HG02678 (cell line): ENCODE results near the gene TGOLN2.
A peak's percentile ranks its signal among the peaks of the same experiment; 100 is the strongest.
"Not testable (repeated sequence)": the region's sequence is repeated elsewhere in the genome, so short reads cannot be mapped to it uniquely, and the experiment has no call there.

ENCODE experiments used
- ATAC-seq: cut with Tn5 transposase; IDR thresholded peaks from one replicate; pipeline ENCODE4 v1.9.1; 2021; ENCODE audit warnings: mild to moderate bottlenecking, moderate library complexity; ENCODE audit not compliant: unreplicated experiment

TGOLN2 gene

DNA sequence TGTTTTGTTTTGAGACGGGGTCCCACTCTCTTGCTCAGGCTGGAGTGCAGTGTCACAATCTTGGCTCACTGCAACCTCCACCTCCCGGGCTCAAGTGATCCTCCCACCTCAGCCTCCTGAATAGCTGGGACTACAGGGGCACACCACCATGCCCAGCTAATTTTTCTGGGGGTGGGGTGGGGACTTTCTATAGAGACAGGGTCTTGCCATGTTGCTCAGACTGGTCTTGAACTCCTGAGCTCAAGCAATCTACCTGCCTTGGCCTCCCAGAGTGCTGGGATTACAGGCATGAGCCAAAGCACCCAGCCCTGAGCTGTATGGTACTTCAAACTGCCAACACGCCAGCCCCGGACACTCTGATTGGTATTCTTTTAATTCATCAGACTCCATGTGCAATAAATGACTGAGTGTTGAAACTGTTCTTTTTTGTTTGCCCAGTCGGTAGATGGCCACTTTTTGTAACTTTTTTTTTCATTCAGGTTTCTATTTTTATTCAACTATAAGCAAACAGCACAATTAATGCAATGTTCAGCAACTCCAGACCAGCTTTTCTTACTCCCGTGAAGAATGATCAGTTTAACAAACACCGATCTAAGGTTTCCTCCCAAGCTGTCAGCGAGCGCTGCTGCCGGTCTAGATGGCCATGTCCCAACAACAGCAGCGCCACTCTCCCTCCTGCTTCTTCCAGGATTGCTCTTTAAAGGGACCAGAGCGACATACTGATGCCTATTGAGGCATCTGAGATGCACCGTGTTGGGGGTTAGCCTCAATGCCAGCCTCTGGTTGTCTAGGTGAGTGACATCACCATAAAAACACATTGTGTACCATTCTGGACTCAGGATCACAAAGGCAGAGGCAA is 12.5 kb upstream of the TGOLN2 start:
- ATAC-seq, result no peak

DNA sequence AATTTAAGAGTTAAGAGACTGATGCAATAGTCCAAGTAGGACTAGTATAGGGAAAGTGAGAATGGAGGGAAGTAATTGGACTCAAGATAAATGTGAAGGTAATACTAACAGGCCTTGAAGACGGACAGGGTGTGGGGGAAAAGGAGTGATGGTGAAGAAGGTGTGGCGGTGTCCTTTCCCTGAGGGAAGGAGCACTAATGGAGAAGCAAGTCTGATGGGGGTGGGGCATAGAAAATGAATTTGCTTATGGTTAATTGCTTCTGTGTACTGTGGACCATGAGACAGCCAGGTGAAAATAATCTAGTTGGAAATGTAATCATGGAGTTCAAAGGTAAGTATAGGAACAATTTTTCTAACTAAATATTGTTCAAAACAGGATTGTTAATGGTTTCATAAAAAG is 7.1 kb upstream of the TGOLN2 start:
- ATAC-seq, result no peak

DNA sequence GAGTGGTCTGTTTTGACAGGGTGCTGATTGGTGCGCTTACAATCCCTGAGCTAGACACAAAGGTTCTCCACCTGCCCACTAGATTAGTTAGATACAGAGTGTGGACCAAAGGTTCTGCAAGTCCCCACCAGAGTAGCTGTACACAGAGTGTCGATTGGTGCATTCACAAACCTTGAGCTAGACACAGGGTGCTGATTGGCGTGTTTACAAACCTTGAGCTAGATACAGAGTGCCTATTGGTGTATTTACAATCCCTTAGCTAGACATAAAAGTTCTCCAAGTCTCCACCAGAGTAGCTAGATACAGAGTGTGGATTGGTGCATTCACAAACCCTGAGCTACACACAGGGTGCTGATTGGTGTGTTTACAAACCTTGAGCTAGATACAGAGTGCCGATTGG is 6.1 kb upstream of the TGOLN2 start:
- ATAC-seq, result not testable (repeated sequence)

DNA sequence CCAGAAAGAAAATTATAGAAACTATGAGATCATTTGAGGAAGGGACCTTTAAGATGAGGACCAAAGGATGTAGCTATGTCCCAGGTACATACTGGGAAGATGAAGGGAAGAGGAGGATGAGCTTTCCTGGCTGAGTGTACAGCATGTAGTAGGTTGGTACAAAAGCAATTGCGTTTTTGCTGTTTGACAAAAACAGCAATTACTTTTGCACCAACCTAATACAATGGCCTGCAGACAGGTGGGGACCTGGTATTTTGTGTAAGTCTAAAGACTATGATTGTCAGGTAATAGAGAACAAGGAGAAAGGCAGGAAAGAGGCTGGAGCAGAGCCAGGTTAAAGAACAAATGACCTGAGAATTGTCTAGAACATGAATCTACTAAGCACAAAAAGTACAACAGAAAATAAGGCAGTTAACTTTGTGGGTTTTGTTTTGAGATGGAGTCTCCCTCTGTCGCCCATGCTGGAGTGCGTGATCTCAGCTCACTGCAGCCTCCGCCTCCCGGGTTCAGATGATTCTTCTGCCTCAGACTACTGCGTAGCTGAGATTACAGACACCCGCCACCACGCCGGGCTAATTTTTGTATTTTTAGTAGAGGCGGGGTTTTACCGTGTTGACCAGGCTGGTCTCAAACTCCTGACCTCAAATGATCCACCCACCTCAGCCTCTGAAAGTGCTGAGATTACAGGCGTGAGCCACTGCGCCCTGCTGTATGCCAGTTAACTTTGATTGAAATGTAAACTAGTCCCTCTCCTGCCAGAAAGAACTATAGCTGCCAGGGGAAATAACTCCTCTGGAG is 3.2 kb upstream of the TGOLN2 start:
- no peak for ATAC-seq

DNA sequence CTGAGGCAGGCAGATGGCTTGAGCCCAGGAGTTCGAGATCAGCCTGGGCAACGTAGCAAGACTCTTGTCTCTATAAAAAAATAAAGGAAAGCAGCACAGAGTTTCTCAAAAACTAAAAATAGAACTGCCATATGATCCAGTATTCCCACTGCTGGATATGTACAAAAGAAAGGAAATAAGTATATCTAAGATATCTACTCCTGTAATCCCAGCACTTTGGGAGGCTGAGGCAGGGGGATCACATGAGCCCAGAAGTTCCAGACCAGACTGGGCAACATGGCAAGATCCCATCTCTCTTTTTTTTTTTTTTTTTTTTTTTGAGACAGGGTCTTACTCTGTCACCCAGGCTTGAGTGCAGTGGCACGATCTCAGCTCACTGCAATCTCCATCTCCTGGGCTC is 1.9 kb upstream of the TGOLN2 start:
- ATAC-seq, result not testable (repeated sequence)

DNA sequence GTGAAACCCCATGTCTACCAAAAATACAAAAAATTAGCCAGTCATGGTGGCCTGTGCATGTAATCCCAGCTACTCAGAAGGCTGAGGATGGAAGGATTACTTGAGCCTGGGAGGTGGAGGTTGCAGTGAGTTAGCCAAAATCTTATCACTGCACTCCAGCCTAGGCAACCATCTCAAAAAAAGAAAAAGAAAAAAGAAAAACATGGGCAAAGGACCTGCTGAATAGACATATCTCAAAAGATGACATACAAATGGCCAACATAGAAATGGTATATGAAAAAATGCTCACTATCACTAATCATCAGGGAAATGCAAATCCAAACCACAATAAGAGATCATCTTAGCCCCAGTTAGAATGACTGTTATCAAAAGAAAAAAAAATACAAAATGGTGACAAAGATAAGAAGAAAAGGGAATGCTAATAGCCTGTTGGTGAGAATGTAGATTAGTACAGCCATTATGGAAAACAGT is 1.4 kb upstream of the TGOLN2 start:
- no peak for ATAC-seq

DNA sequence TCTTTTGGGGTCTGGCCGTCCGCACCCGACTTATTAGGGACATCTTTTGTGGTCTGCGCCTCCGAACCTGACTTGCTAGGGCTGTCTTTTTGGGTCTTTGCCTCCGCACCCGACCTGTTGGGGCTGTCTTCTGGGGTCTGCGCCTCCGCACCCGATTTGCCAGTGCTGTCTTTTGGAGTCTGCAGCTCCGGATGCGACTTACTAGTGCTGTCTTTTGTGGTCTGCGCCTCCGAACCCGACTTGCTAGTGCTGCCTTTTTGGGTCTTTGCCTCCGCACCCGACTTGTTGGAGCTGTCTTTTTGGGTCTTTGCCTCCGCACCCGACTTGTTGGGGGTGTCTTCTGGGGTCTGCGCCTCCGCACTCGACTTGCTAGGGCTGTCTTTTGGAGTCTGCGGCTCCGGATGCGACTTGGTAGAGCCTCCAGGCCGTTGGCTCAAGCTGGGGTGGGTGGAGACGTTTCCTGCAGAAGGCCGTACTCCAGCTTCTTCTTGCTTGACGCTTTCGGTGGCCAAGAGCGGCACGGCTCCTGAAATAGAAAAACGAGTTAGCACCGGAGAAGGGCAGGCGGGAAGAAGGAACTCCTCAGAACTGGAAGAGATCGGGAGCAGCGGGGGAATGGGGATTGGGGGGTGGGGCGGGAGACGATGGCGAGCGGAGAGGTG is 498 bp downstream of the TGOLN2 start:
- peak; percentile 39 for ATAC-seq

DNA sequence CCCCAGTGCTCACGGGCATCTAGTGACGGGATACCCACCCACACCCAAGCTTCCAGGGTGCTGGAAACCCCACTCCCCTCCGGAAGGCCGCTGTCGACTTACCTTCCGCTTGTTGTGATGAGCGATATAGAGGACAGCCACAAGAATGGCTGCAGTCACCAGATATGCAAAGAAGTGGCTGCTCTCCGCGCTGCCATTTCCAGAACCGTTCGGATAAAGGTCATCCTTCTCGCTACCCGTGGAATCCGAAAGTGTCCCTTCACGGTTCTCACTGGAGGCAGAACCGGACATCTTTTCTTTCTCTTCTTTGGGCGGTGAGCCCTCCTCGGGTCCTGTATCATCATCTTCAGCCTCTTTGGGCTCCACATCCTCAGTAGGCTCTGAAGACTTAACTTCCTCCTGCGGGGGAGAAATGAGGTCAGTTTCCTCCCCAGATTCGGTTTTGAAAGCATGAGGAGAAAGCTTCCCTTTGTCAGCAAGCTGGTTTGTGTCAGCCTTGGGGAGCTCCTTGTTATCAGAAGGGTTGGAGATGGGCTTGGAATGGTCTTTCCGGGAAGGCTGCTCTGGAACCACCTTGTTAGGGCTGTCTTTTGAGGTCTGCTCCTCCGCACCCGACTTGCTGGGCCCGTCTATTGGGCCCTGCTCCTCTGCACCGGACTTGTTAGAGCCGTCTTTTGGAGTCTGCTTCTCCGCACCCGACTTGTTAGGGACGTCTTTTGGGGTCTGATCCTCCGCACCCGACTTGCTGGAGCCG is 1.2 kb downstream of the TGOLN2 start:
- peak; percentile 24 for ATAC-seq

DNA sequence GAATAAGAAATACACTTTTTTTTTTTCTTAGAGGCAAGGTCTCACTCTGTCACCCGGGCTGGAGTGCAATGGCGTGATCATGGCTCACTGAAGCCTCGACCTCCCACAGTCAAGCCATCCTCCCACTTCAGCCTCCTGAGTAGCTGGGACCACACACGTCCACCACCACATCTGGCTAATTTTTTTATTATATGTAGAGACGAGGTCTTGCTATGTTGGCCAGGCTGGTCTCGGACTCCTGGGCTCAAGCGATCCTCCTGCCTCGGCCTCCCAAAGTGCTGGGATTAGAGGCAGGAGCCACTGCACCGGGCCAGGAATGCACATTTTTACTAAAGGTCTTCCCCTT is 2.4 kb downstream of the TGOLN2 start:
- ATAC-seq, result no peak

DNA sequence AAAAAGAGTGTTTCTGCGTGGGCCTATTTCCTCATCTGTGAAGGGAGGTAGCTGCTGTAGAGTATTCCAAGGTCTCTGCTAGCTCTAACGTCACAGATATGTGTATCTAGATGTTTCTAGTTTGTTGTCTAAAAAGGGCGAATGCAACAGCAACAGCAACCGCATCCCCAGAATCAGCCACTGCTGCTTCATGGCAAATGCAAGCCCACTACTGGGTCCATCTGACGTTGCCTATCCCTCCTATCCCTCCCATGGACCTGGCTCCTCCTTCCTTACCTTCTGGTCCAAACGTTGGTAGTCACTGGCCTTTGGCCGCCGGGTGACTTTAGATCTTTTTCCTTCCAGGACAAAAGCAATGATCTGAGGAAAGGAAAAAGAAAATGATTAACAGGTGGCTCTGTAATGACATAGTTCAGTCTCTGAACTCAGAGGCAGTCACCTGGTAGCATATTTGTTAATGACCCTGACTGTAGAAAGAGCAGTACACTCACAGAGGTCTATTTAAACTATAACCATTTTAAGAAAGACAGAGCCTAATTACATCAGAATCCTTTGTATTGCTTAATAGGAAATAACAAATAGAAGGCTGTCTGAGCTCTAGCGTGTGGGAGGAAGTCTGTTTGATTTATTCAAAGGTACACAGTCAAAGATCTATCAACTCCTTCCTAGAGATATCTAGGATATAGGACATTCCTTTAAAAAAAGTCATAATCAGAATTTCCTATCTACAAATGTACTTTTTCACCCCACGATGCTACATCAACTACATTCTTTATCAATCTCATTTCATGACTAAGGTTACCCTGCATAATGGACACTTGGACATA is 2.9 kb downstream of the TGOLN2 start:
- ATAC-seq, result no peak

DNA sequence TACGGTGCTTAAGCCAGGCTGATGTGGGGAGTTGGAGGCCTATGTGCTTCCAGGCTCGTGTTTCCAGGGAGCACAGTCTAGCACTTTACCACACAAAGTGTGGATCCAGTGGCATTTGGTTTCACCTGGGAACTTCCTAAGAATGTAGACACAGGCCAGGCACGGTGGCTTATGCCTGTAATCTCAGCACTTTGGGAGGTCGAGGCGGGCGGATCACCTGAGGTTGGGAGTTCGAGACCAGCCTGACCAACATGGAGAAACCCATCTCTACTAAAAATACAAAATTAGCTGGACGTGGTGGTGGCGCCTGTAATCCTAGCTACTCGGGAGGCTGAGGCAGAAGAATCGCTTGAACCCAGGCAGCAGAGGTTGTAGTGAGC is 3.8 kb downstream of the TGOLN2 start:
- not testable (repeated sequence) for ATAC-seq

DNA sequence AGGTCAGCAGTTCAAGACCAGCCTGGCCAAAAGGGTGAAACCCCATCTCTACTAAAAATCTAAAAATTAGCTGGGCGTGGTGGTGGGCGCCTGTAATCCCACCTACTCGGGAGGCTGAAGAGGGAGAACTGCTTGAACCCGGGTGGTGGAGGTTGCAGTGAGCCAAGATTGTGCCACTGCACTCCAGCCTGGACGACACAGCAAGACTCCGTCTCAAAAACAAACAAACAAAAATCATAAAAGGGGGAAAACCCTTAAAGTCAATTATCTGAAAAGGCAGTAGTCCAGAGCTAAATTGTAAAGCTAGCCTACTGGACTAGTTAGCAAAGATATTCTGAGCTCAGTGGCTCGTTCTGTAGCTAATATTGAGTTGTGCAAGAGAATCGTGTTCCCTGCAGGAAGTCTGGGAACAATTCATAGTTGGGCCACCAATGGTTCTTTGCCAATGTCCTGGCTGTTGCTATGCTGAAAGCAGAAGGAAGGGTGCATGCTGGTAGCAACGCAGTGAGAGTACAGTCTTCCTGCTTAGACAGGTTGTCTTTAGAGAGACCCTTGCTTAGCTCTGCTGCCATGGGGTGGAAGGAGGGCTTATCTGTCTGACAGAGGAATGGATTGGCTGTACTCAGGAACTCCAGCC is 4.3 kb downstream of the TGOLN2 start:
- ATAC-seq, result no peak

DNA sequence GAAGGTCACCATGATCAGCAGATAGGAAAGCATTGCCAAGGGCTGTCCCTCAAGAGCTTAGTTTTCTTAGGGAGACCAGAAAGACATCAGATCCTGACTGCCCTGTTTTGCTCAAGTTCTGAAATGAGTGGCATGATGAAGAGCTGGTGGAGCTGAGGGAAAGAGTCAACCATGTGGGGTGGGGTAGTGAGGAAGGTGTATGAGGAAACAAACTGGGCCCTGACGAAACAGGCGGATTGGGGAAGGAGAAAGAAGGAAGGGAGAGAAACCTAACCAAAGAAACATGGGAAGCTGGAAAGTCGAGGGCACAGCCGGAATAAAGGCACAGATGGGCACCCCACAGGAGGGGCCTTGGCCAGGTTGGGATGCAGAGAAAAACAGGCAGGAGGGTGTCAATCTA is 8.0 kb downstream of the TGOLN2 start:
- no peak for ATAC-seq

DNA sequence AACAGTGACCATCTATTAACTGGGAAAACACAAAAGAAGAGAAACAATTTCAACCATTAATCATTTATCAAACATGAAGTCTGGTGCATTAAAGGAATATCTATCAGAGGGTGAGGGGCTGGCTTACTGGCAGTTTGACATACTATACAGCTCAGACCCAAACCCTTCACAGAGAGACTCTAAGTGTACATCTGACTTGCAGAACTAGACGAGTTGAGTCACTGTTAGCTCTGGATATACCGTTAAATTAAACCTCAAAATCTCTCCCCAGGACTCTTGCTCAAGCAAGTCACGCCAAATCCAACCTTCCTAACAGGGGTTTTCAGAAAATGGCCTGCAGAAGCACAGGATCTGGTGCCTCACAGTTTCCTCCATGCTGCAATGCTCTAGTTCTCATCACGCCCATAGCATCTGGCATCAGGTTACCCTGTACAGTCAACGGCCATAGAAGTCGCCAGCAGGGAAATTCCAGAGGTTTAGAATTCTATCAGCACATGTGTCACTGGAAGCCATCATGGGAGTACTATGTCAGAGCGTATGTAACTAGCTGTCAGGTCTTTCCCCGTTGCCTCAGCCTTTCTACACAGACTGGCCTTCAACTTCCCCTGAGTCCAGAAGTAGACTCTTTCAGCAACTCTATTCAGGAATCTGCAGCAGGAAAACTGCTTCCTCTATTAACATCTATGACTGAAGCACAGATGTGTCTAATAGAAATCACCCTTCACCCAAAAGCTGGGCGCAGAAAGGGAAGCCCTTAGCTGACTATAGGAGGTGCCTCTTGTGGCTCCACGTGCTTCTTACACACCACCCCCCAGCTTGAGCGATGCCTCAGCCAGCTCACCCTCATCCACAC is 9.3 kb downstream of the TGOLN2 start:
- no peak for ATAC-seq

DNA sequence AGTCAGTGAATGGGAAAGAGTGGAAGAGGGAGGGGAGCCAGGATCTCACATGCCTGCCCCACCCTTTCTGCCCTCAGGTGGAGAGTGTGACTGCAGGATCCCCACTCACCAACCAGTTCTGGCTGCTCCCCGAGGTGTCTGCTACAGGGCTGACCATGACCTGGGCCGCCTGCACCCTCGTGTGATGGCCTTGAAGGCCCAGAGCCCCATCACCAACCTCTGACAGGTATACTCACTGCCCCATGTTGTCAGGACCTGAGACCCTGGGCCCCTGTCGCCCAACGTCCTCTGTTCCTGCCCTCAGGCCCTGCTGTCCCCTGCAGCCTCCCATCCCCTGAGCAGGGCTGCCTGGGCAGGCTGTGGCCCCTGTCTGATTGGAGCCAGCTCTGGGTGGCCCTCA is 11.9 kb downstream of the TGOLN2 start:
- ATAC-seq, result not testable (repeated sequence)

DNA sequence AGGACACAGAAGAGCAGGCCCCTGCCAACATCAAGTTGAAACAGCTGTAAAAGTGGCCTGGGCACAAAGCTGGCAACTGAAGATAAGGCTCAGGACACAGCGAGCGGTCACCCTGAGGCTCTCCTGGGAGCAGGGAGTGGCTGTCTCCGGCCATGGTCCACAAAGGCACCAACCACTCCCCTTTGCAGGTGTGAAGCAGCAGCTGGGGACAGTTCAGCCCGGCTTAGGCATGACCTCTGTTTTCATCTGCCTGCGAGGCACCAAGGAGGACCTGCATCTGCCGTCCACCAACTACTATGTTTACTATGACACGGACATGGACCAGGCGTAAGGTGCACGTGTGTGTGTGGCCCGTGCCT is 12.9 kb downstream of the TGOLN2 start:
- ATAC-seq, result no peak

DNA sequence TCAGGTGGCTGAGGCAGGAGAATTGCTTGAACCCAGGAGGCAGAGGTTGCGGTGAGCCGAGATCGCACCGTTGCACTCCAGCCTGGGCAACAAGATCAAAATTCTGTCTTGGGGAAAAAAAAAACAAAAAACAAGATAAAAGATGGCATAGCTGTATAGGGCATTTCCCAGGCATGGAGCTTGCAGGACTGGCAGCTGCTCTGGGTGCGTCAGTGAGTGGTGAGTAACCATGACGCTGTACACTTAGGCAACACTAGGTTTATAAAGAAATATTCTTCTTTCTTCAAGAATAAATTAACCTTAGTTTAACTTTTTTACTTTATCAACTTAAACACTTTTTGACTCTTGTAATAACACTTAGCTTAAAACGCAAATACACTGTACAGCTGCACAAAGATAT is 15.4 kb downstream of the TGOLN2 start:
- ATAC-seq, result no peak

DNA sequence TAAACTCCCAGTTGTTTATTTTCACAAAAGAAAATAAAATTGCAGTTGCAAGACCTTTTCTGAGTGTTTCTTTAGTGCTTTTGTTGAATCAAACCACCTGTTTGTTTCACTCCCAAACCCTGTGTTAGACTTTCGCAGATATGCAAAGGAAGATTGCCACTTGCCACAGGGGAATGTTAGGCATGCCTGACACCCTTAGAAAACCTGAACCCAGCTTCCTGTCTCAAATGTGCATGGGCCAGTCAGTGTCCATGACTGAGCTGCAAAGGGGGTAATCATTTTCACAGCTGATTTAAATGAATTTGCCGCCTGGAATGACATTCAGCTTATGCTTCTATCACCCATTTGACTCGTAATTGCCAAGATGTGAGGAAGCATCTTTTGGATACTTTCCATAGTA is 17.5 kb downstream of the TGOLN2 start:
- ATAC-seq, result peak; percentile 72
